Effector CD4-positive, alpha-beta T cell (primary cell): ENCODE results near the gene BMP2K.

Experiments
- DNase-seq: peaks from one replicate; pipeline ENCODE4 v3.0.0-alpha.2; 2020
- total RNA-seq: gene quantifications from one replicate; lab custom pipeline; 2026; lab: John Stamatoyannopoulos, UW

The BMP2K gene
- total RNA-seq: 9.8 reads per million, percentile 31 among the genes with 10 or more reads in this experiment

GRCh38 chr4:78776079-78776728 lies at the start of gene BMP2K:
Gene BMP2K, plus strand, starts transcription at chr4:78776350. Its CDS starts 194 bp downstream, at chr4:78776544.
- peak; percentile 67 for DNase-seq

GRCh38 chr4:78726546-78726945 lies 49.6 kb upstream of the BMP2K start:
- no peak for DNase-seq

- no peak for DNase-seq
Observed at GRCh38 chr4:78732332-78733104, 43.6 kb upstream of the BMP2K start.

GRCh38 chr4:78734441-78735162 lies 41.5 kb upstream of the BMP2K start:
- no peak for DNase-seq

- no peak for DNase-seq
Observed at GRCh38 chr4:78735697-78736096, 40.5 kb upstream of the BMP2K start.

GRCh38 chr4:78737035-78737434 lies 39.1 kb upstream of the BMP2K start:
- DNase-seq: no peak

- no peak for DNase-seq
Observed at GRCh38 chr4:78737973-78738372, 38.2 kb upstream of the BMP2K start.

GRCh38 chr4:78742300-78742699 lies 33.9 kb upstream of the BMP2K start:
- DNase-seq: no peak

- no peak for DNase-seq
Observed at GRCh38 chr4:78747475-78747922, 28.7 kb upstream of the BMP2K start.

GRCh38 chr4:78748381-78748780 lies 27.8 kb upstream of the BMP2K start:
- no peak for DNase-seq

GRCh38 chr4:78749258-78749971 lies 26.7 kb upstream of the BMP2K start:
- DNase-seq: no peak

GRCh38 chr4:78749972-78750727 lies 26.0 kb upstream of the BMP2K start:
- no peak for DNase-seq

GRCh38 chr4:78753091-78753490 lies 23.1 kb upstream of the BMP2K start:
- DNase-seq: no peak

- DNase-seq: no peak
Observed at GRCh38 chr4:78754872-78755271, 21.3 kb upstream of the BMP2K start.

GRCh38 chr4:78756137-78756536 lies 20.0 kb upstream of the BMP2K start:
- no peak for DNase-seq

GRCh38 chr4:78756776-78757175 lies 19.4 kb upstream of the BMP2K start:
- DNase-seq: no peak

- DNase-seq: no peak
Observed at GRCh38 chr4:78757574-78757973, 18.6 kb upstream of the BMP2K start.

- no peak for DNase-seq
Observed at GRCh38 chr4:78758085-78758484, 18.1 kb upstream of the BMP2K start.

GRCh38 chr4:78762529-78762928 lies 13.6 kb upstream of the BMP2K start:
- DNase-seq: no peak

- DNase-seq: no peak
Observed at GRCh38 chr4:78763251-78763650, 12.9 kb upstream of the BMP2K start.

GRCh38 chr4:78763763-78764387 lies 12.3 kb upstream of the BMP2K start:
- no peak for DNase-seq
